ENCODE data around the gene GPC4.
"Not testable (repeated sequence)": the region's sequence is repeated elsewhere in the genome, so short reads cannot be mapped to it uniquely, and the experiment has no call there.

GPC4 gene

GRCh38 chrX:133305348-133305747 is 109.9 kb downstream of the GPC4 start:
- DNase-seq (ENCODE audit: low read depth in 2 of 2): no peak

GRCh38 chrX:133302775-133303445 is 112.4 kb downstream of the GPC4 start:
- DNase-seq (ENCODE audit: low read depth in 2 of 2): no peak

GRCh38 chrX:133300591-133300990 is 114.7 kb downstream of the GPC4 start:
- no peak for DNase-seq (ENCODE audit: low read depth in 2 of 2)

DNA sequence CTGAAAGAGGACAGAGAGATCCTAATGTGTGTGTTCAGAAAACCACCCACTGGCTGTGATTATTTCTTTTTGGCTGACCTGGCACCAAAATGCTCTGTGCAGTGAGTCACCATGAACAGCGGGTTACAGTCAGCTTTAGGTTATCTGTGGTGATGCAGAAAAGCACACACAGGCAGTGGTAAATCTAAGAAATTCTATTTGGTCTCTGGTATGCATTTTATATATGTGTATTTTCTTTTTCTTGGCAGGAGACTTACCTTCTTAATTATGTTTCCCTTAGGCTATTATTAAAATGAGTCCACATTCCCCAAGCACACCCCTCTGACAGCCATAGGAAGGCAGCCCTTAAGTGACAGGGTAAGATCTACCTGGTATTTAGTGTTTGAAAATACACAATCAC is 118.0 kb downstream of the GPC4 start:
- no peak for DNase-seq (ENCODE audit: low read depth in 2 of 2)

DNA sequence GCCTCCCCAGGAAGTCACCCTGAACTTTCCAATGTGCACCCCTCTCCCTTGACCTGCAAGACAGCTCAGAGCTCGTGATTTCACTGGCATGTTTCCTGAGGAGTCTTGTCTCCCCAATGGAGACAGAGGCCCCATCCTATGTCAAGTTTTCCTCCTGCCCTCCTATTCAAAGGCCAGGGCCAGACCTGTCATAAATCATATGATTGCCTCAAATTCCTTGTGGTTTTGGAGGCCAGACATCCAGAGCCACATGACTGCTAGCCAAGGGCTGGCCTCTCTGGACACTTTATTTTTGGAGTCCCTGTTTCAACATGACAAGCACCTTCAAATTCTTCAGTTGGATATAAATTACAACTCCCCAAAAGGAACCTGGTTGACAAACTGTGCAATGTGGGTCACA is 121.2 kb downstream of the GPC4 start:
- DNase-seq (ENCODE audit: low read depth in 2 of 2): no peak

DNA sequence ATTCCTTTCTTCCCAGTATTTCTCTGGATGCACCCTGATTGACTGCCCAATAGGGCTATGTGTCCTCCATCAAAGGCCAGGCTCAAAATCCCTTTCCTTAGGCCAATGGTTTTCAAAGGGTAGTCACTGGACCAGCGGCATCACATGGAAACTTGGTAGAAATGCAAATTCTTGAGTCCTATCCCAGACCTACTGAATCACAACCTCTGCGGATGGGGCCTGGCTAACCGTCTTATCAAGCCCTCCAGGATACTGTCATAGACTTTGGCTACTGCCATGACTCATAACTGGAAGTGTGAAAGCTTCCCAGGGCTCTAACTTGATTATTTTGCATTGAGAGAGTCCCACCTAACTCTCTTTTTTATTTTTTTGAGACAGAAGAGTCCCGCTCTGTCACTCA is 125.2 kb downstream of the GPC4 start:
- DNase-seq (ENCODE audit: low read depth in 2 of 2): no peak

GRCh38 chrX:133287860-133288259 is 127.4 kb downstream of the GPC4 start:
- DNase-seq (ENCODE audit: low read depth in 2 of 2): no peak

- no peak for DNase-seq (ENCODE audit: low read depth in 2 of 2)
Measured at GRCh38 chrX:133285341-133285740, 129.9 kb downstream of the GPC4 start.

DNA sequence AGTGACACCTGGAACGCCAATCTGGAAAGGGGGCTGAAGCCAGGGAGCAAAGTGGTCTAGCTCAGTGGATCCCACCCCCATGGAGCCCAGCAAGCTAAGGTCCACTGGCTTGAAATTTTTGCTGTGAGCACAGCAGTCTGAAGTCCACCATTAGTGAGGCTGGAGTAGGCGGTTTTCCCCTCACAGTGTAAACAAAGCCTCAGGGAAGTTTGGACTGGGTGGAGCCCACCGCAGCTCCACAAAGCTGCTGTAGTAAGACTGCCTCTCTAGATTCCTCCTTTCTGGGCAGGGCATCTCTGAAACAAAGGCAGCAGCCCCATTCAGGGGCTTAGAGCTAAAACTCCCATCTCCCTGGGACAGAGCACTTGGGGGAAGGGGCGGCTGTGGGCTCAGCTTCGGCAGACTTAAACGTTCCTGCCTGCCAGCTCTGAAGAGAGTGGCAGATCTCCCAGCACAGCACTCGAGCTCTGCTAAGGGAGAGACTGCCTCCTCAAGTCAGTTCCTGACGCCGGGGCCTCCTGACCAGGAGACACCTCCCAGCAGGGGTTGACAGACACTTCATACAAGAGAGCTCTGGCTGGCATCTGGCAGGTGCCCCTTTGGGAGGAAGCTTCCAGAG is 136.1 kb downstream of the GPC4 start:
- DNase-seq (ENCODE audit: low read depth in 2 of 2): not testable (repeated sequence)

- DNase-seq (ENCODE audit: low read depth in 2 of 2): no peak
Measured at GRCh38 chrX:133273180-133273579, 142.1 kb downstream of the GPC4 start.

DNA sequence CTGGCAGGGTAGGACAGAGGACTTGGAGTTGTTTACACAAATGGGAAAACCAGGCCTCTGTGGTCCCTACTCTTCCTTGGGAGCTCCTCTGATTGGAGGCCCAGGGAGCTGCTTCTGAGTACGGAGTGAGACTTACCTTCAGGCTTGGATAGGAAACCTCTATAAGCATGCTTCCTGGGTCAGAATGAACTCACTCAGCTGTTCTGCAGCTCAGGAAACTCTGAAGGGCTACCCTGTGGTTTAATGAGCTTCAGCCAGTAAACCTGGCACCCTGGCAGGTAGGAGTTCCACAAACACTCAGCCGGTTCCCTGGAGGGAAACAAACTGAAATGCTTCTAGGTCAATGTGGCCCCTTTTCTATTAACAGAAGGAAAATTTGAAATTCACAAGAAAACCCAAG is 146.1 kb downstream of the GPC4 start:
- no peak for DNase-seq (ENCODE audit: low read depth in 2 of 2)

DNA sequence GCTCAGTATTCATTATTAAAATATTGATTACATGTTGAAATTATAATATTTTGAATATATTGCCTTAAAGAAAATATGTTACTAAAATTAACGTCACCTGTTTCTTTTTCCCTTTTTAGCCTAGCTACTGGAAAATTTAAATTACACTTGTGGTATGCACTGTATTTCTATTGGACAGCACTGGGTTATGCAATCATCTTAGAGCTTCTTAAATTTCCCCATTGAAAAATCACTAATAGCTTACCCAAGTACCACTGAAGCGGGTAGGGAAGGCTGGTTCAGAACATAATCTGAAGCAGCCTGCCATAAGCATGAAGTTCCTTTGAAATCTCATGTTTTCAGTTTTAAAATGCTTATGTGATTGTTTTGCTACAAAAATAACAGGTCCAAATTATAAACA is 147.7 kb downstream of the GPC4 start:
- no peak for DNase-seq (ENCODE audit: low read depth in 2 of 2)

- DNase-seq (ENCODE audit: low read depth in 2 of 2): no peak
Measured at GRCh38 chrX:133265331-133265730, 150.0 kb downstream of the GPC4 start.

- DNase-seq (ENCODE audit: low read depth in 2 of 2): no peak
Measured at GRCh38 chrX:133258481-133258880, 156.8 kb downstream of the GPC4 start.

GRCh38 chrX:133254666-133255065 is 160.6 kb downstream of the GPC4 start:
- no peak for DNase-seq (ENCODE audit: low read depth in 2 of 2)

- no peak for DNase-seq (ENCODE audit: low read depth in 2 of 2)
Measured at GRCh38 chrX:133251204-133251603, 164.1 kb downstream of the GPC4 start.

GRCh38 chrX:133250184-133251100 is 164.8 kb downstream of the GPC4 start:
- DNase-seq (ENCODE audit: low read depth in 2 of 2): no peak
